Glomerular visceral epithelial cell (primary cell): ENCODE measurements around the gene TMEM52.
"Not testable (repeated sequence)": the region's sequence is repeated elsewhere in the genome, so short reads cannot be mapped to it uniquely, and the experiment has no call there.

ENCODE experiments used
- DNase-seq: peaks from one replicate; pipeline ENCODE4 v3.0.0-alpha.2; 2016; ENCODE audit errors: extremely low spot score

The TMEM52 gene

DNA sequence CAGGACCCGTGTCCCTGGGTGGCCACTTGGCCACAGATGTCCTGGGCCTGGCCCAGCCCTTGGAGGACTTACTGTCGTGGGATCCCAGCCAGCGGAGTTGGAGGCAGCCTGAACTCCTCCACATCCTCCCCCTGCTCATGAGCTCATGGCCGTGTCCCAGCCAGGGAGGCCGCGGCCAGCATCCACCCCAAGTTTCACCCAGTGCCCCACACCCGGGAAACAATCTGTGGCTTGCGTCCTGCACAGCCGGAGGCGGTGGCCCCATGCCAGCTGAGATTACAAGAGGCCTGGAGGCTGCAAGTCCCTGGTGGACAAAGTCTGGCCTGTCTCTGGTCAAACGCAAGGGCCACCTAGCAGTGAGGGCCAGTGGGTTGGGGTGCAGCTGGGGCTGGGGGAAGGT lies 27.5 kb upstream of the TMEM52 start:
- DNase-seq = no peak

DNA sequence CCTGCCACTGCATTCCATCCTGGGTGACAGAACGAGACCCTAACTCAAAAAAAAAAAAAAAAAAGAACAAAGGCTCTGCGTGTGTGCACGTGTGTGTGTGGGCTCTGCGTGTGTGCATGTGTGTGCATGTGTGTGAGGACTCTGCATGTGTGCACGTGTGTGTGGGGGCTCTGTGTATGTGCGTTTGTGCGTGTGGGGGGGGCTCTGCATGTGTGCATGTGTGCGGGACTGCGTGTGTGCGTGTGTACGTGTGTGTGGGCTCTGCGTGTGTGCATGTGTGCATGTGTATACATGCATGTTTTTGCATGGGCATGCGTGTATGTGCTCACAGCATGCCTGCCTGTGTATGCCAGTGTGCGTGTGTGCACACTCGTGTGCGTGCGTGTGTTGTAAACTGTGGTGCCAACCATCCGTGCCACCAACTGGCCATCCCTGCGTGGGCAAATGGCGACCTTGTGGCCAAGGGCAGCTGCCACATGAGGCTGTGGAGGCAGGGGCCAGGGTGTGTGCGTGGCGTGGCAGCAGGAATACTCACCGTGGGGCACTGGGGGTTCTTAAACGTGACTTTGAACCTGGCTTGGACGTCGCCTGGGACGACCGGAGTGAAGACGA lies 26.8 kb upstream of the TMEM52 start:
- DNase-seq = no peak

GRCh38 chr1:1943834-1944570 lies 24.9 kb upstream of the TMEM52 start:
- peak; percentile 31 for DNase-seq

- DNase-seq = no peak
Measured at GRCh38 chr1:1942753-1943656, 23.9 kb upstream of the TMEM52 start.

- no peak for DNase-seq
Measured at GRCh38 chr1:1941868-1942752, 23.0 kb upstream of the TMEM52 start.

DNA sequence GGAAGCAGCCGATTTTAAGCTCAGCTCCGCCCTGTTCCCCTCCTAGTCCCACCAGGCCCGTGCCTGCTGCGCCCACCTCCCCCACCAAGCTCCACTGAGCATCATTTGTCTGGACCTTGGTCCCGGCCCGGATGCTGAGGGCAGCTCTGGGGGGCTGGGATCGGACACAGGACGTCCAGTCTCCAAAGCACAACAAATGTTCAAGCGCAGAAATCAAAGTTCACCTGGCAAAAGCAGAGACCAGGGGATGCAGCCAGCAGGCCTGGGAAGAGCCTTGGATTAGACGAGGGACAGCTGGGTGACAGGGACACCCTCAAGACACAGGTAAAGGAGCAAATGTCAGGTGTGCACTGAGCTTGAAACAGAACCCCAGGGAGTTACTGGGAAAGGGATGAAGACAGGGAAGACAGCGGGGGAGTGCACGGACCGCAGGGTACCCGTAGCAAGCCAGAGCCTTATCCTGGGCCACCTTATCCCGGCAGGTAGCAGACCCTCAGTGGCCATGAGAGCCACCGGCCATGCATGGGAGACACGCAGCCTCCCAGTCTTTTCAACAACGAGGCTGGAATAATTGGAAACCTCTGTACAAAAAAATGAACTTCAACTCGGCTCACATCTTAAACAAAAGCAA lies 22.2 kb upstream of the TMEM52 start:
- DNase-seq = no peak

DNA sequence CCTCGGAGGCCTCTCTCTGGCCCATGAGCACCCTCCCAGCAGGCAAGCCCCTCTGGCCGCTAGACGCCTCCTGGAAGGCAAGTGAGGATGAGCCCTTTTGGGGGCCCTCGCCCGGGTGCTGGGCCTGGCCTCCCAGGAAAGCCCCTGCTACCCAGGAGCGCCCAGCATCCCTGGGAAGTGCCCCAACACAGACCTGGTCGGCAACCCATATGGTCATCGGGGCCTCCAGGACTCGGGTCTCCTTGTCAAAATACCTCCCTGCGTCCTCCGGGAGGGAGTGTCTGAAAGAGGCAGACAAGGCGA lies 21.0 kb upstream of the TMEM52 start:
- no peak for DNase-seq

GRCh38 chr1:1939296-1940122 lies 20.4 kb upstream of the TMEM52 start:
- DNase-seq = no peak

GRCh38 chr1:1938613-1939295 lies 19.7 kb upstream of the TMEM52 start:
- no peak for DNase-seq

- no peak for DNase-seq
Measured at GRCh38 chr1:1938276-1938573, 19.1 kb upstream of the TMEM52 start.

- DNase-seq = no peak
Measured at GRCh38 chr1:1937549-1938275, 18.6 kb upstream of the TMEM52 start.

- DNase-seq = no peak
Measured at GRCh38 chr1:1937061-1937460, 18.0 kb upstream of the TMEM52 start.

- DNase-seq = not testable (repeated sequence)
Measured at GRCh38 chr1:1934848-1935247, 15.8 kb upstream of the TMEM52 start.

DNA sequence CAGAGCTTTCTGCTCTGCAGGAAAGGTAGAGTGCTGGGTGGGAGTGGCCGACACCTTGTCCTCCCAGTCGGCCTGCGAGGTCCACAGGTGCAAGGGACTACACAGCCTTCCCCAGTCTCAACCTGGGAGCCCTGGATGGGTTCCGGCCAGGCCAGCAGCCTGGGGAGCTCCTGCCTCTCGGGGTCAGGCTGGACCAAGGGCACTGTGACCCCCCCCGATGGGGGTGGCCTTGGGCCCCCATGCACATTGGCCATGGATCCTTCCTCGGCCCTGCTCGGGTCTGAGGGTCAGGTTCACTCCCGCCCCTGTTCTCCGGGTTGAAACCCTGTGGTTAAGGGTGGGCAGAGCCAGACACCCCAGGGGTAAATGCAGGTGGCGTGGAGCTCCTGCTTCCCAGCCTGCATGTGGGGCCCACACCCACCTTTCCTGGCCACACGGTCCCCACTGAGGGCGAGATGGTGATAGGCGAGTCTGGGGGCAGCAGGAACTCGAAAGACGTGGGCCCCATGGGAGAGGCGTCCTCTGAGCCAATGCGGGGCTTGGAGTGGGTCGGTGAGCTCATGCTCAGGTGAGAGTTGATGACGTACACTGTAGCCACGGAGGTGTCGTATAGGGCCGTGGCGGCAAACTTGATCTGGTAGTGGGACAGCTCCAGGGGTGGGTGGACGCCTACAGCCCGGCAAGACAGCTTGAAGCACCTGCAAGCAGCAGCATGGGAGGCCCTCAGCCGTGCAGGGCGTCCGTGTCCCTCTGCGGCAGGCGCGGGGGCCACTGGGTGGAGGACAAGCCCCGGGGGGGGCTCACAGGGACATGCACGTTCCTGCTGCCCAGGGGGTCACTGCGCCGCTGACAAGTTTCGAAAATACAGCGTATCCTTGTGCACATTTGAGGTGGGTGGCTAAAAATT lies 10.8 kb upstream of the TMEM52 start:
- DNase-seq = no peak

DNA sequence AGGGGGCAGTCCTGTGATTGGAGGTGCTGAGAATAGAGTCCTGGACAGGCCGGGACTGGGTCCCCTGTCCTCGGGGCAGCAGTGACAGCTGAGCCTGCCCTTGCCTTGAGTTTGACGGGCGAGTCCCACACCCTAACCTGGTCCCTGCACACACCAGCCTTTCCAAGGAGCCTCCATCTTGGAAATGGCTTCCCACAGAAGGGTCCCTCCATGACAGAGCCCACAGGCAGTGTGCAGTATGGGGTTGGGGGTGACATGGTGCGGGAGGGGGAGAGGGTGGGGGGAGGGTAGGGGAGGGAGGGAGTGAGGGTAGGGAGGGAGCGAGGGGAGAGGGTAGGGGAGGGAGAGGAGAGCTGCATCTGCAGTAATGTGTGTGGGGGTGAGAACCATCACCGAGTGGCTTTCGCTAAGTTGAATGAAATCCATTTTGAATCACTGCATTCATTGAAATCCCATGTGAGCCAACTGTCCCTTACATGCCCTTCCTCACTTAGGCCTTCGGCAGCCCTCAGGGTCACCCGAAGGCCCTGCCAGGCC lies 10.1 kb upstream of the TMEM52 start:
- no peak for DNase-seq

GRCh38 chr1:1928231-1929101 lies 9.4 kb upstream of the TMEM52 start:
- DNase-seq = no peak

DNA sequence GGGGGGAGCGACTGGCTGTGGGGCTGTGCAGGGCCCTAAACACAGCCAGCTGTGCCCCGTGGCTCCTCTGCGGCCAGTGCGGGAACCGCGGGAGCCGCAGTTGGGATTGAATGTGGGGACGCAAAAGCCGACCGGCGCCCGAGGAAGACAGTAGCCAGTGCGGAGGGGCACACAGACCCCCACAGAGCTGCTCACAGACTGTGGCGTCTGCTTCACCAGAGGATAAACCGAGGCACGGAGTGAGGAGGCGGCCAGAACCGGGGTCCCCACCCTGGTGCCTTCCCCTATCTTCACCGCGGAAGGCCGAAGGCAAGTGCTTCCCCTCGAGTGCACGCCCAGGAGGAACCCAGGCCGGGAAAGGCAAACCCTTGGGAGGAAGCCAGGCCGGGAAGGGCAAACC lies 8.7 kb upstream of the TMEM52 start:
- DNase-seq = no peak
